ENCODE data around the gene RABGAP1. TPM values are rescaled to one million over a fixed set of nuclear protein-coding genes. Genes with fewer than 3 reads are reported as not detected.

The RABGAP1 gene
- total and polyA plus RNA-seq, 2 experiments from 2014 or later, result 8.5 to 33.9 TPM

DNA sequence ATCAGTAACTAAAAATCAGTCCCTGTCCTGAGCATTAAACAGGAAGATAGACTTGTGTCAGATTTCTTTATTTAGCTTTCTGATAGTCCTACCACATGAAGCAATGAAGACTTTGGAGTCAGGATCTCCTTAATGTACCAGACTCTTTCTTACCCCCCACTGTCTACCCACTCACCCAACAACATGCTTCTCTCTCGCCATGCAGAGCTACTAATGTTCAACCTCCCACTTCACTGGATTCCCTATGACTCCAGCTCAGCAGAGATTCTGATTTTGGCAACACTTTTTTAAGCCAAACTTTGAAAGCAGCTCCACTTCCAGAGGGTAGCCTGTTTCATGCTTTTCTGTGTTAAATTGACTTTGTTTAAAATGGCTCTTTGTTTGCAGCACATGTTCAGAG lies 143.4 kb downstream of the RABGAP1 start (continued):
- TF ChIP-seq, protein P1, sequence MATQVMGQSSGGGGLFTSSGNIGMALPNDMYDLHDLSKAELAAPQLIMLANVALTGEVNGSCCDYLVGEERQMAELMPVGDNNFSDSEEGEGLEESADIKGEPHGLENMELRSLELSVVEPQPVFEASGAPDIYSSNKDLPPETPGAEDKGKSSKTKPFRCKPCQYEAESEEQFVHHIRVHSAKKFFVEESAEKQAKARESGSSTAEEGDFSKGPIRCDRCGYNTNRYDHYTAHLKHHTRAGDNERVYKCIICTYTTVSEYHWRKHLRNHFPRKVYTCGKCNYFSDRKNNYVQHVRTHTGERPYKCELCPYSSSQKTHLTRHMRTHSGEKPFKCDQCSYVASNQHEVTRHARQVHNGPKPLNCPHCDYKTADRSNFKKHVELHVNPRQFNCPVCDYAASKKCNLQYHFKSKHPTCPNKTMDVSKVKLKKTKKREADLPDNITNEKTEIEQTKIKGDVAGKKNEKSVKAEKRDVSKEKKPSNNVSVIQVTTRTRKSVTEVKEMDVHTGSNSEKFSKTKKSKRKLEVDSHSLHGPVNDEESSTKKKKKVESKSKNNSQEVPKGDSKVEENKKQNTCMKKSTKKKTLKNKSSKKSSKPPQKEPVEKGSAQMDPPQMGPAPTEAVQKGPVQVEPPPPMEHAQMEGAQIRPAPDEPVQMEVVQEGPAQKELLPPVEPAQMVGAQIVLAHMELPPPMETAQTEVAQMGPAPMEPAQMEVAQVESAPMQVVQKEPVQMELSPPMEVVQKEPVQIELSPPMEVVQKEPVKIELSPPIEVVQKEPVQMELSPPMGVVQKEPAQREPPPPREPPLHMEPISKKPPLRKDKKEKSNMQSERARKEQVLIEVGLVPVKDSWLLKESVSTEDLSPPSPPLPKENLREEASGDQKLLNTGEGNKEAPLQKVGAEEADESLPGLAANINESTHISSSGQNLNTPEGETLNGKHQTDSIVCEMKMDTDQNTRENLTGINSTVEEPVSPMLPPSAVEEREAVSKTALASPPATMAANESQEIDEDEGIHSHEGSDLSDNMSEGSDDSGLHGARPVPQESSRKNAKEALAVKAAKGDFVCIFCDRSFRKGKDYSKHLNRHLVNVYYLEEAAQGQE (IDR thresholded peaks at IDR 0.05; ENCODE audit: unreplicated experiment), result no peak

- Histone ChIP-seq H3K4me3 (no peak overlapping the region), H3K27ac (ENCODE audit: low read depth) (no peak overlapping the region), H2AFZ (no peak overlapping the region), H3K27me3 (ENCODE audit: insufficient read depth) (no peaks in the 10 kb centered on the region), H3K79me2 (replicated peaks; ENCODE audit: insufficient read depth) (no peaks in the 10 kb centered on the region), H3F3A (replicated peaks; ENCODE audit: low read depth) (no peaks in the 10 kb centered on the region), H3K9me2 (ENCODE audit: insufficient read depth) (no peaks in the 10 kb centered on the region), H4K20me1 (replicated peaks; ENCODE audit: insufficient read depth) (no peaks in the 10 kb centered on the region; the same call in 1 of the 2 replicates), H3K4me1 (ENCODE audit: insufficient read depth) (peaks cover 17% of the 10 kb centered on the region), H3K36me3 (ENCODE audit: insufficient read depth) (peaks cover 3% of the 10 kb centered on the region; the same call in 1 of the 2 replicates), H3K4me2 (no peak overlapping the region)
- no peak for ATAC-seq
- no peaks in the 10 kb centered on the region for H3K9me3 Mint-ChIP-seq
- no peak for TF ChIP-seq ZNF462 (CRISPR knock-in tag; IDR thresholded peaks at IDR 0.05)
- peaks cover 2% of the 10 kb centered on the region for H3K27me3 Mint-ChIP-seq (ENCODE audit: insufficient read depth, low read depth, poor library complexity)
- H3K4me3 Mint-ChIP-seq, result no peak overlapping the region
- no peak for DNase-seq (ENCODE audit: low spot score)
- H3K36me3 Mint-ChIP-seq (ENCODE audit: low read depth), result peaks cover 42% of the 10 kb centered on the region
- H3K4me1 Mint-ChIP-seq, result peaks cover 24% of the 10 kb centered on the region
- H3K27ac Mint-ChIP-seq, result peak overlapping the region; percentile 25
Observed at GRCh38 chr9:123085916-123086315, 145.1 kb downstream of the RABGAP1 start.

All from GM23338 (cell line).